OCI-LY3 (cell line): ENCODE measurements around the gene HLA-F.

Experiments used
- H2AFZ ChIP-seq: fragments of 200-600, 300-600 bp; shearing (Covaris generic); 2 replicates; pipeline ENCODE4 v1.6.0; 2014; ENCODE audit warnings: antibody characterized with exemption, low read depth, low read length
- H3K27ac ChIP-seq: fragments of 200-600, 300-600 bp; sonication (generic); 2 replicates; pipeline ENCODE4 v1.5.1; 2014; ENCODE audit warnings: mild to moderate bottlenecking, low read length, moderate library complexity, mixed read lengths
- H3K27me3 ChIP-seq: fragments of 200-600, 300-600 bp; sonication (generic); 2 replicates; pipeline ENCODE4 v1.6.1; 2014; ENCODE audit warnings: low read depth, low read length, mixed read lengths
- H3K36me3 ChIP-seq: fragments of 200-600, 300-600 bp; sonication (generic); replicated peaks from 2 replicates; pipeline ENCODE3; 2014; ENCODE audit warnings: low read depth, low read length, mixed read lengths
- H3K4me1 ChIP-seq: fragments of 300-600, 200-600 bp; sonication (generic); 2 replicates; pipeline ENCODE4 v1.6.1; 2014; ENCODE audit warnings: low read length, mixed read lengths
- H3K4me2 ChIP-seq: fragments of 200-600, 300-600 bp; sonication (generic); 2 replicates; pipeline ENCODE4 v1.6.1; 2014; ENCODE audit warnings: low read length, mixed read lengths
- H3K4me3 ChIP-seq: fragments of 300-600, 200-600 bp; sonication (generic); 2 replicates; pipeline ENCODE4 v1.5.1; 2014; ENCODE audit warnings: antibody characterized with exemption, mild to moderate bottlenecking, low read length, moderate library complexity
- H3K79me2 ChIP-seq: fragments of 300-600, 200-600 bp; shearing (Covaris generic); 2 replicates; pipeline ENCODE4 v1.6.1; 2014; ENCODE audit warnings: mild to moderate bottlenecking, low read length, mixed read lengths
- H3K9ac ChIP-seq: fragments of 300-600, 200-600 bp; shearing (Covaris generic); 2 replicates; pipeline ENCODE4 v1.6.0; 2014; ENCODE audit warnings: mild to moderate bottlenecking, low read length, moderate library complexity
- H3K9me3 ChIP-seq: fragments of 200-600, 300-600 bp; shearing (Covaris generic); 2 replicates; pipeline ENCODE4 v1.6.1; 2014; ENCODE audit warnings: low read length, mixed read lengths; ENCODE audit not compliant: insufficient read depth
- H4K20me1 ChIP-seq: fragments of 200-600, 300-600 bp; sonication (generic); 2 replicates; pipeline ENCODE4 v1.6.1; 2016; ENCODE audit warnings: low read length, mixed read lengths; ENCODE audit not compliant: insufficient read depth
- EZH2phosphoT487 ChIP-seq: fragments of 200-600 bp; shearing (Covaris generic); IDR thresholded peaks from 2 replicates; pipeline ENCODE4 v1.6.1; 2018; ENCODE audit warnings: antibody characterized with exemption, mixed run types, low read depth
- TF ChIP-seq, protein P1 (sequence below): fragments of 200-600, 300-600 bp; sonication (generic); IDR thresholded peaks from 2 replicates; pipeline ENCODE4 v1.5.1; 2014; ENCODE audit warnings: antibody characterized with exemption, low read length, low read depth

Gene HLA-F

DNA sequence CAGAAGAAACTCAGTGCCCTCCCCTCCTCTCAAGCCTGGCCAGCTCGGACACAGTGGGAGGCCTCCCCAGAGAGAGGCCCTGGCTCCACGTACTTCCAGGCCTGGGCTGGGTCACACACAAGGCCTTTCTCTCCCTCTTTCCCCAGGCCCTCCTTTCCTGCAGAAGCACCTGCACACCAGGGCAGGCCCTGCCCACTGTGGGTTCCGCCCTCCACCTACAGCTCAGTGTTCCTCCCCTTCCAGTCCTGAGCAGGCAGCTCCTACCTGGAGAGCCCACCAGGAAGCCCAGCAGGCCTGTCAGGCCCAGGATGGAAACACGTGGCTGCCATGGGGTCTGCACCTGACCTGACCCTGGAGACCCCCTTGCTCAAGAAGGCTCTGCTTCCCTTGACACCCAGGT lies 18.9 kb downstream of the HLA-F start:
- no peak overlapping the region for H3K4me3 ChIP-seq
- no peaks in the 10 kb centered on the region for H3K27me3 ChIP-seq
- H3K27ac ChIP-seq: no peak overlapping the region
- no peaks in the 10 kb centered on the region for H3K36me3 ChIP-seq
- TF ChIP-seq EZH2phosphoT487: no peak
- TF ChIP-seq, protein P1, sequence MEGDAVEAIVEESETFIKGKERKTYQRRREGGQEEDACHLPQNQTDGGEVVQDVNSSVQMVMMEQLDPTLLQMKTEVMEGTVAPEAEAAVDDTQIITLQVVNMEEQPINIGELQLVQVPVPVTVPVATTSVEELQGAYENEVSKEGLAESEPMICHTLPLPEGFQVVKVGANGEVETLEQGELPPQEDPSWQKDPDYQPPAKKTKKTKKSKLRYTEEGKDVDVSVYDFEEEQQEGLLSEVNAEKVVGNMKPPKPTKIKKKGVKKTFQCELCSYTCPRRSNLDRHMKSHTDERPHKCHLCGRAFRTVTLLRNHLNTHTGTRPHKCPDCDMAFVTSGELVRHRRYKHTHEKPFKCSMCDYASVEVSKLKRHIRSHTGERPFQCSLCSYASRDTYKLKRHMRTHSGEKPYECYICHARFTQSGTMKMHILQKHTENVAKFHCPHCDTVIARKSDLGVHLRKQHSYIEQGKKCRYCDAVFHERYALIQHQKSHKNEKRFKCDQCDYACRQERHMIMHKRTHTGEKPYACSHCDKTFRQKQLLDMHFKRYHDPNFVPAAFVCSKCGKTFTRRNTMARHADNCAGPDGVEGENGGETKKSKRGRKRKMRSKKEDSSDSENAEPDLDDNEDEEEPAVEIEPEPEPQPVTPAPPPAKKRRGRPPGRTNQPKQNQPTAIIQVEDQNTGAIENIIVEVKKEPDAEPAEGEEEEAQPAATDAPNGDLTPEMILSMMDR: no peak
- no peak overlapping the region for H3K4me2 ChIP-seq
- H3K79me2 ChIP-seq: no peaks in the 10 kb centered on the region
- H3K9me3 ChIP-seq: no peaks in the 10 kb centered on the region
- no peak overlapping the region for H2AFZ ChIP-seq
- H4K20me1 ChIP-seq: no peaks in the 10 kb centered on the region
- H3K9ac ChIP-seq: no peak overlapping the region
- H3K4me1 ChIP-seq: no peaks in the 10 kb centered on the region

DNA sequence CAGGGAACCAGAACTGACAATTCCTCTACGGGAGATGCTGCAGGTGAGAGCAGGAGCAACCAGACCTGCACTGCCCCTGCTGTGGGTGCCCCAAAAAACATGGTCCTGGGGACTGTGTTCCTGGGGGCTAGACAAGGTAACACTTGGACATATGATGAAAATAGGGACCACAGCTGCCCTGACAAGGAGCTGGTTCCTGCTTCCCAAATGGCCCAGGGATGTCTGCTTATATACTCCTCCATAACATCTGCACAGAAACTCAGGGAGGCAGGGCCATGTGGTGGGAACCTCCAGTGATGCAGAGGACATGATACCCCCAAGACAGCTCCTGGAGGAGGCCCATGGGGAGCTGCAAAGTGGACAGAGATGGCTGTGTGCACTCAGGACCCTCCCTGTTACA lies 19.8 kb downstream of the HLA-F start:
- Histone ChIP-seq H3K36me3 (no peaks in the 10 kb centered on the region), H3K79me2 (no peaks in the 10 kb centered on the region), H4K20me1 (no peaks in the 10 kb centered on the region), H3K4me1 (no peaks in the 10 kb centered on the region), H3K4me3 (no peak overlapping the region), H2AFZ (no peak overlapping the region), H3K27ac (no peak overlapping the region), H3K27me3 (no peaks in the 10 kb centered on the region), H3K9me3 (no peaks in the 10 kb centered on the region), H3K4me2 (no peak overlapping the region), H3K9ac (no peak overlapping the region)
- TF ChIP-seq EZH2phosphoT487: no peak
- TF ChIP-seq, protein P1: no peak

DNA sequence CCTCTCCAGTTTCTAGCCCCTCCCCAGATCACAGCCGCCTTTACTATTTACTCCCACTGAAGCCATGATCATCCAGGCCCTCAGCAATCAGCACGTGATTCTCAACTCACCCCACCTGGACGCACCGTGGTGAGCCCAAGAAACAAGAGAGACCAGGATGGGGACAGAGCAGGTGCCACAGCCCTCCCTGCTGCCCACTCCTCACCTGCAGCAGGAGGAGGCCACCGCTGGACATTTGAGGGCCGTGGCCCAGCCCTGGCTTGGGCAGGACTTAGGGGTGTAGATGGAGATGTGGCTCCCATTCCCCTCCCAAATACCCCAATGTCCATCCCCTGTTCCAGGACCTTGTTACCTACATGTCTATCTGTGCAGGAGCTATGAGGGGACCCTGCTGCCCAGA lies 20.3 kb downstream of the HLA-F start:
- Histone ChIP-seq H3K79me2 (no peaks in the 10 kb centered on the region), H3K36me3 (no peaks in the 10 kb centered on the region), H3K4me1 (no peaks in the 10 kb centered on the region), H3K4me2 (no peak overlapping the region), H3K27ac (no peak overlapping the region), H4K20me1 (no peaks in the 10 kb centered on the region), H3K4me3 (no peak overlapping the region), H3K9me3 (no peaks in the 10 kb centered on the region), H3K27me3 (no peaks in the 10 kb centered on the region), H2AFZ (no peak overlapping the region), H3K9ac (no peak overlapping the region)
- TF ChIP-seq, protein P1: no peak
- TF ChIP-seq EZH2phosphoT487: no peak

DNA sequence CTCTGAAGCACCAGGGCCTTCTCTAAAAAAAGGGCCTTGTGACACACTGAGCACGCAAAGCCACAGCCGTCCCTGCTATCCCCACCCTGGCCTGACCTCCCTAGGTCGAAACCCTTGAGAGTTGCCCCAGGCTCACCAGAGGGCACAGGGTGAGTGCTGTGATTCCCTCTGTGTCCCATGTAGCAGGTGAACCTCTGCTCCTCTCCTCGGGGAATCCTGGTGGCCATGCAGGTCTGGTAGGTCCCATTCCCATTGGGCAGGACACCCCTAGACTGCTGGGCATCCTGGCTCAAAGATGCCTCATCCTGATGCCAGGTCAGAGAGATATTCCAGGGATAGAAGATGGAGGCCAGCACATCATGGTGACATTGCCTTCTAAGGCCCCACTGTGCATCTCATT lies 20.9 kb downstream of the HLA-F start:
- no peak for TF ChIP-seq EZH2phosphoT487
- TF ChIP-seq, protein P1: no peak
- no peak overlapping the region for H3K27ac ChIP-seq

More for the DNA sequence above, 20.9 kb downstream of the HLA-F start:
- Histone ChIP-seq H3K9ac (no peak overlapping the region), H3K4me3 (no peak overlapping the region), H2AFZ (no peak overlapping the region), H3K79me2 (no peaks in the 10 kb centered on the region), H3K4me2 (no peak overlapping the region), H3K9me3 (no peaks in the 10 kb centered on the region), H4K20me1 (no peaks in the 10 kb centered on the region), H3K36me3 (no peaks in the 10 kb centered on the region), H3K4me1 (no peaks in the 10 kb centered on the region), H3K27me3 (no peaks in the 10 kb centered on the region)
